CD14-positive monocyte (primary cell): ENCODE measurements around the gene FGGY. TPM values are rescaled to one million over a fixed set of nuclear protein-coding genes. Genes with fewer than 3 reads are reported as not detected.
"Not testable (repeated sequence)": the region's sequence is repeated elsewhere in the genome, so short reads cannot be mapped to it uniquely, and the experiment has no call there.

Experiments
- DNase-seq, 3 donors: peaks; one replicate each; pipeline ENCODE4 v3.0.0-alpha.2; 2011 to 2022
- H2AFZ ChIP-seq: 2 replicates; pipeline ENCODE4 v1.6.0; 2012; ENCODE audit warnings: mild to moderate bottlenecking, low read depth, low read length, inconsistent platforms; ENCODE audit not compliant: insufficient read depth, poor library complexity, severe bottlenecking
- H3K27ac ChIP-seq, 2 donors: 1 replicate in 1 of 2; 2 replicates in 1 of 2; pipeline ENCODE4 v1.5.1; 2012 to 2013; ENCODE audit warnings: low read length in 2 of 2, control low read depth in 1 of 2, inconsistent platforms in 1 of 2, low read depth in 1 of 2, mild to moderate bottlenecking in 1 of 2
- H3K27me3 ChIP-seq, 2 donors: one replicate each; pipeline versions ENCODE4 v1.6.0 to v1.6.1; 2011 to 2013; ENCODE audit warnings: low read length in 2 of 2; ENCODE audit not compliant: control insufficient read depth in 2 of 2, insufficient read depth in 2 of 2
- H3K36me3 ChIP-seq, 2 donors: replicated peaks in 1 of 2; 1 replicate in 1 of 2; 2 replicates in 1 of 2; pipeline versions ENCODE4 v1.5.1 to v1.6.1; 2012 to 2013; ENCODE audit warnings: low read length in 2 of 2, control low read depth in 1 of 2, inconsistent platforms in 1 of 2, mild to moderate bottlenecking in 1 of 2; ENCODE audit not compliant: insufficient read depth in 2 of 2, control insufficient read depth in 1 of 2
- H3K4me1 ChIP-seq, 2 donors: 1 replicate in 1 of 2; 2 replicates in 1 of 2; pipeline versions ENCODE4 v1.5.1 to v1.6.1; 2012 to 2013; ENCODE audit warnings: low read length in 2 of 2, control low read depth in 1 of 2, inconsistent platforms in 1 of 2, mild to moderate bottlenecking in 1 of 2, moderate library complexity in 1 of 2; ENCODE audit not compliant: insufficient read depth in 2 of 2, control insufficient read depth in 1 of 2
- H3K4me2 ChIP-seq: replicated peaks from 2 replicates; pipeline ENCODE3; 2012; ENCODE audit warnings: low read length, moderate library complexity, mild to moderate bottlenecking; ENCODE audit not compliant: poor library complexity, severe bottlenecking; ENCODE audit errors: extremely low read depth
- H3K4me3 ChIP-seq, 3 experiments: fragments of 200-600 bp in 1 of 3; sonication (generic) in 1 of 3; replicated peaks in 1 of 3; 1 replicate in 2 of 3; 2 replicates in 1 of 3; pipeline ENCODE4 v1.5.1; 2011 to 2013; ENCODE audit warnings: low read length in 3 of 3, mild to moderate bottlenecking in 3 of 3, control low read depth in 2 of 3, low read depth in 2 of 3, inconsistent platforms in 1 of 3, moderate library complexity in 1 of 3
- H3K79me2 ChIP-seq: 2 replicates; pipeline ENCODE4 v1.6.0; 2012; ENCODE audit warnings: mild to moderate bottlenecking, control low read depth, inconsistent platforms, low read length, moderate library complexity; ENCODE audit not compliant: insufficient read depth
- H3K9ac ChIP-seq: 2 replicates; pipeline ENCODE4 v1.6.0; 2017; ENCODE audit warnings: low read length, mild to moderate bottlenecking; ENCODE audit not compliant: insufficient read depth, poor library complexity, severe bottlenecking
- H3K9me3 ChIP-seq, 2 donors: replicated peaks in 1 of 2; 1 replicate in 1 of 2; 2 replicates in 1 of 2; pipeline versions ENCODE4 v1.5.1 to v1.6.1; 2012 to 2013; ENCODE audit warnings: low read length in 2 of 2, control low read depth in 1 of 2; ENCODE audit not compliant: control insufficient read depth in 1 of 2, insufficient read depth in 1 of 2
- H4K20me1 ChIP-seq: 2 replicates; pipeline ENCODE4 v1.6.0; 2012; ENCODE audit warnings: mild to moderate bottlenecking, low read length, control low read depth, moderate library complexity; ENCODE audit not compliant: insufficient read depth
- H3K27ac Mint-ChIP-seq, 7 donors: one replicate each; pipeline ENCODE4 v1.8.0; 2020; ENCODE audit warnings: mild to moderate bottlenecking in 7 of 7, mixed read lengths in 7 of 7, moderate library complexity in 6 of 7, inconsistent platforms in 2 of 7
- H3K27me3 Mint-ChIP-seq, 3 donors: one replicate each; pipeline ENCODE4 v1.8.0; 2021 to 2022; ENCODE audit warnings: low read depth in 3 of 3, mild to moderate bottlenecking in 3 of 3, mixed read lengths in 3 of 3, moderate library complexity in 3 of 3, inconsistent platforms in 1 of 3
- H3K36me3 Mint-ChIP-seq, 2 donors: one replicate each; pipeline ENCODE4 v1.8.0; 2020; ENCODE audit warnings: mixed read lengths in 2 of 2, inconsistent platforms in 1 of 2, mild to moderate bottlenecking in 1 of 2
- H3K4me1 Mint-ChIP-seq: one replicate; pipeline ENCODE4 v1.8.0; 2020; ENCODE audit warnings: mild to moderate bottlenecking, mixed read lengths
- H3K4me3 Mint-ChIP-seq, 2 donors: one replicate each; pipeline ENCODE4 v1.8.0; 2020; ENCODE audit warnings: mild to moderate bottlenecking in 2 of 2, mixed read lengths in 2 of 2, moderate library complexity in 1 of 2
- H3K9me3 Mint-ChIP-seq, 7 donors: one replicate each; pipeline ENCODE4 v1.8.0; 2020 to 2022; ENCODE audit warnings: mixed read lengths in 7 of 7, mild to moderate bottlenecking in 6 of 7, moderate library complexity in 6 of 7, inconsistent platforms in 2 of 7
- WGBS: methylation state at CpG from one replicate; pipeline ENCODE4 v1.1.5; 2013; ENCODE audit warnings: missing lambda C conversion rate; ENCODE audit not compliant: insufficient coverage; 5-methylcytosine and 5-hydroxymethylcytosine counted together
- intact Hi-C, 2 donors: fragments of 100-400 bp; cut with micrococcal nuclease; formaldehyde crosslinking; loops; one replicate each; pipeline versions ENCODE4 v1.15.0 to v1.15.1; 2023
- polyA plus RNA-seq, 3 donors: library from polyadenylated mRNA; depleted of rRNA in 1 of 3; unstranded in 2 of 3; stranded (reverse) in 1 of 3; fragments of 300-500 nt in 2 of 3; fragments of >200 nt in 1 of 3; fragmentation: Illumina TruSeq in 2 of 3; gene quantifications; 1 replicate in 2 of 3; 2 replicates in 1 of 3; pipeline ENCODE4 v1.2.3, GENCODE V29; 2012 to 2021
- TF ChIP-seq, protein P1 (sequence below): fragments of 200-600 bp; IDR thresholded peaks from one replicate; pipeline ENCODE4 v1.8.0; 2022; ENCODE audit warnings: antibody characterized with exemption, mild to moderate bottlenecking

FGGY gene
- polyA plus RNA-seq, 3 donors = 2.3 to 4.3 (median 2.9) TPM

DNA sequence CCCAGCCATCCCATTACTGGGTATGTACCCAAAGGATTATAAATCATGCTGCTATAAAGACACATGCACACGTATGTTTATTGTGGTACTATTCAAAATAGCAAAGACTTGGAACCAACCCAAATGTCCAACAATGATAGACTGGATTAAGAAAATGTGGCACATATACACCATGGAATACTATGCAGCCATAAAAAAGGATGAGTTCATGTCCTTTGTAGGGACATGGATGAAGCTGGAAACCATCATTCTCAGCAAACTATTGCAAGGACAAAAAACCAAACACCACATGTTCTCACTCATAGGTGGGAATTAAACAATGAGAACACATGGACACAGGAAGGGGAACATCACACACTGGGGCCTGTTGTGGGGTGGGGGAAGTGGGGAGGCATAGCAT is 40.5 kb upstream of the FGGY start:
- H3K4me3 ChIP-seq, intact Hi-C loops, H3K36me3 ChIP-seq, H3K9me3 Mint-ChIP-seq, H3K4me3 Mint-ChIP-seq, DNase-seq, H2AFZ ChIP-seq, H3K4me2 ChIP-seq, H3K4me1 ChIP-seq, H3K27ac ChIP-seq, H4K20me1 ChIP-seq, H3K27ac Mint-ChIP-seq, H3K27me3 ChIP-seq, H3K9ac ChIP-seq, H3K79me2 ChIP-seq, H3K4me1 Mint-ChIP-seq, H3K9me3 ChIP-seq, H3K27me3 Mint-ChIP-seq, H3K36me3 Mint-ChIP-seq: not testable (repeated sequence)
- no CpG with 5 or more reads among the region's 1 CpG for WGBS

DNA sequence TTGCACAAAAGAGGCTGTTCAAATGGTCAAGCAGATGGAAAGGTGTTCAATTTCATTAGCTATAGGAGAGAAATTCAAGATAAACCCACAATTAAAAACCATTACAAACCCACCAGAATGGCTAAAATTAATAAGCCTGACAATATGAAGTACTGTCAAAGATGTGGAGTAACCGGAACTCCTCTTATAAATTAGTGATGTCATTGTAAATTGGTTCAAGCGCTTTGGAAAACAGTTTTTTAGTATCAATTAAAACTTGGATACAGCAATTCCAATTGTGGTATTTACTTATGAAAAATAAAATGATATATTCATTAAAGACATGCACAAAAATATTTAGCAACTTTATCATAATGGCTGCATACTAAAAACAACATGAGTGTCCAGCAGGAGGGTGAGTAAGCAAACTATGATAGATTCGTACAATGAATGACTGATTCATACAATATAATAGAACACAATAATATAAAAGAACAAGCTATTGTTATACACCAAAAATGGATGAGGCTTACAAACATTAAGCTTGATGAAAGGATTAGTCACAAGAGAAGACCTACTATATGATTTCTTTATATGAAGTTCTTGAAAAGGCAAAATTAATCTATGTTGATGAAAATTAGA is 38.4 kb upstream of the FGGY start:
- H2AFZ ChIP-seq = no peak overlapping the region
- H4K20me1 ChIP-seq = no peaks in the 10 kb centered on the region
- no peaks in the 10 kb centered on the region for H3K36me3 ChIP-seq
- no peaks in the 10 kb centered on the region for H3K9me3 ChIP-seq
- no peaks in the 10 kb centered on the region for H3K4me1 Mint-ChIP-seq
- H3K36me3 Mint-ChIP-seq = no peaks in the 10 kb centered on the region
- intact Hi-C loops = no loop called here
- no peaks in the 10 kb centered on the region for H3K4me1 ChIP-seq
- H3K27ac ChIP-seq = no peak overlapping the region
- no peaks in the 10 kb centered on the region for H3K27me3 ChIP-seq
- H3K27ac Mint-ChIP-seq = no peak overlapping the region
- H3K9me3 Mint-ChIP-seq = peaks cover 0 to 1% (median 0%) of the 10 kb centered on the region in 7 donors
- H3K9ac ChIP-seq = no peak overlapping the region
- no peaks in the 10 kb centered on the region for H3K27me3 Mint-ChIP-seq
- no CpG with 5 or more reads among the region's 3 CpGs for WGBS
- TF ChIP-seq, protein P1, sequence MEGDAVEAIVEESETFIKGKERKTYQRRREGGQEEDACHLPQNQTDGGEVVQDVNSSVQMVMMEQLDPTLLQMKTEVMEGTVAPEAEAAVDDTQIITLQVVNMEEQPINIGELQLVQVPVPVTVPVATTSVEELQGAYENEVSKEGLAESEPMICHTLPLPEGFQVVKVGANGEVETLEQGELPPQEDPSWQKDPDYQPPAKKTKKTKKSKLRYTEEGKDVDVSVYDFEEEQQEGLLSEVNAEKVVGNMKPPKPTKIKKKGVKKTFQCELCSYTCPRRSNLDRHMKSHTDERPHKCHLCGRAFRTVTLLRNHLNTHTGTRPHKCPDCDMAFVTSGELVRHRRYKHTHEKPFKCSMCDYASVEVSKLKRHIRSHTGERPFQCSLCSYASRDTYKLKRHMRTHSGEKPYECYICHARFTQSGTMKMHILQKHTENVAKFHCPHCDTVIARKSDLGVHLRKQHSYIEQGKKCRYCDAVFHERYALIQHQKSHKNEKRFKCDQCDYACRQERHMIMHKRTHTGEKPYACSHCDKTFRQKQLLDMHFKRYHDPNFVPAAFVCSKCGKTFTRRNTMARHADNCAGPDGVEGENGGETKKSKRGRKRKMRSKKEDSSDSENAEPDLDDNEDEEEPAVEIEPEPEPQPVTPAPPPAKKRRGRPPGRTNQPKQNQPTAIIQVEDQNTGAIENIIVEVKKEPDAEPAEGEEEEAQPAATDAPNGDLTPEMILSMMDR = no peak
- no peak overlapping the region for H3K4me3 ChIP-seq
- no peak for DNase-seq
- no peak overlapping the region for H3K4me2 ChIP-seq
- H3K79me2 ChIP-seq = no peaks in the 10 kb centered on the region
- H3K4me3 Mint-ChIP-seq = no peak overlapping the region
